Retinal pigment epithelial cell (primary cell): Measurements from ENCODE around the gene OR52I2.

ENCODE experiments used
- DNase-seq: peaks from one replicate; pipeline ENCODE4 v3.0.0-alpha.2; 2010; ENCODE audit warnings: low read depth
- H3K4me3 ChIP-seq: 2 replicates; pipeline ENCODE4 v1.5.1; 2011; ENCODE audit warnings: mild to moderate bottlenecking, low read length, control low read depth, moderate library complexity
- CTCF ChIP-seq: conservative IDR thresholded peaks from 2 replicates; pipeline ENCODE4 v1.5.1; 2011; ENCODE audit warnings: low read depth, low read length, control low read depth, inconsistent platforms

Gene OR52I2

DNA sequence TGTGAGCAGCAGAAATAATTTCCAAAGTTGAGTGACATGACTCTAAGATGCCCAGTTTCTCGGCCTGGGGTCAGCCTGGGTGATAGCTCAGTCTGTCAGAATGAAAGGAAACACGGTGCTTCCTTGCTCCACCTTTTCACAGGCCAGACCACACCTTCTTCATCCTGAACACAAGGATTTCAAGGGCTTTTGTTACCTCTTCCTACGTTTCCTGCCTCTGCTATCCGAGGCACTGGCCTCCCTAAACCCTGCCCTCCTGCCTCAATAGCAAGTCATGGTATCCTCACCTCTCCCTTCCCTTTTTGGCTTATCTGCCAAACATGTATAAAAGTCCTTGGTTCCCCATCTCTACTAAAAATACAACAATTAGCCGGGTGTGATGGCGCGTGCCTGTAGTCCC is 60.5 kb downstream of the OR52I2 start:
- H3K4me3 ChIP-seq = no peak overlapping the region
- DNase-seq = no peak
- no peak for TF ChIP-seq CTCF
